HEK293 (cell line): Measurements from ENCODE around the gene MMD.
A peak's percentile ranks its signal among the peaks of the same experiment; 100 is the strongest.

Source experiments
- CTCF ChIA-PET: fragments of 350-600 bp; formaldehyde crosslinking; extraction: SDS; loops from one replicate; lab custom pipeline; 2021; ENCODE audit warnings: antibody characterized with exemption; lab: Yijun Ruan, JAX
- POLR2A ChIA-PET: fragments of 300-600 bp; formaldehyde crosslinking; extraction: SDS; loops from one replicate; lab custom pipeline; 2020; ENCODE audit warnings: antibody characterized with exemption, inconsistent platforms; lab: Yijun Ruan, JAX
- H3K27ac ChIP-seq: fragments of 200-500 bp; sonication (Bioruptor generic); 2 replicates; pipeline ENCODE4 v1.5.1; 2014; ENCODE audit warnings: low read depth, low read length, control low read depth, inconsistent platforms; ENCODE audit errors: extremely low read depth
- H3K36me3 ChIP-seq, 2 experiments: fragments of 200-500 bp in 1 of 2; sonication (Bioruptor generic) in 1 of 2; 1 replicate in 1 of 2; 2 replicates in 1 of 2; pipeline ENCODE4 v1.5.1; 2014 to 2017; ENCODE audit warnings: inconsistent platforms in 2 of 2, low read length in 2 of 2; ENCODE audit not compliant: control insufficient read depth in 2 of 2, insufficient read depth in 1 of 2
- H3K4me1 ChIP-seq: fragments of 200-500 bp; sonication (Bioruptor generic); 2 replicates; pipeline ENCODE4 v1.5.1; 2014; ENCODE audit warnings: mild to moderate bottlenecking, low read length, inconsistent platforms; ENCODE audit not compliant: control insufficient read depth, insufficient read depth
- H3K4me3 ChIP-seq: 2 replicates; pipeline ENCODE4 v1.5.1; 2011; ENCODE audit warnings: low read depth, mild to moderate bottlenecking, control low read depth, low read length, moderate library complexity
- H3K9me3 ChIP-seq: fragments of 200-500 bp; sonication (Bioruptor generic); 2 replicates; pipeline ENCODE4 v1.5.1; 2014; ENCODE audit warnings: low read depth, low read length, inconsistent platforms; ENCODE audit not compliant: control insufficient read depth, insufficient read depth
- FEZF1 ChIP-seq: fragments of 450-650 bp; formaldehyde crosslinking; IDR thresholded peaks from 2 replicates; pipeline ENCODE4 v1.5.1; 2016; ENCODE audit warnings: missing biosample characterization, missing genetic modification characterization
- GFI1B ChIP-seq: fragments of 450-650 bp; formaldehyde crosslinking; IDR thresholded peaks from 2 replicates; pipeline ENCODE4 v1.5.1; 2016; ENCODE audit warnings: missing biosample characterization, missing genetic modification characterization
- OSR2 ChIP-seq: fragments of 450-650 bp; formaldehyde crosslinking; IDR thresholded peaks from 2 replicates; pipeline ENCODE4 v1.5.1; 2016; ENCODE audit warnings: missing biosample characterization, missing genetic modification characterization
- TCF7L2 ChIP-seq: IDR thresholded peaks from 2 replicates; pipeline ENCODE4 v1.6.1; 2011; ENCODE audit warnings: low read depth, mild to moderate bottlenecking, inconsistent platforms, low read length, moderate library complexity, borderline replicate concordance
- ZBTB7A ChIP-seq: fragments of 450-650 bp; formaldehyde crosslinking; IDR thresholded peaks from 2 replicates; pipeline ENCODE4 v1.5.1; 2016; ENCODE audit warnings: low read depth, missing biosample characterization, missing genetic modification characterization
- ZNF184 ChIP-seq: fragments of 450-650 bp; IDR thresholded peaks from 2 replicates; pipeline ENCODE4 v1.5.1; 2018; ENCODE audit warnings: missing biosample characterization, mild to moderate bottlenecking, missing genetic modification characterization
- ZNF2 ChIP-seq: fragments of 450-650 bp; formaldehyde crosslinking; IDR thresholded peaks from 2 replicates; pipeline ENCODE4 v1.5.1; 2016; ENCODE audit warnings: missing biosample characterization, missing genetic modification characterization
- ZNF777 ChIP-seq: fragments of 450-650 bp; formaldehyde crosslinking; IDR thresholded peaks from 2 replicates; pipeline ENCODE4 v1.5.1; 2017; ENCODE audit warnings: missing biosample characterization, missing genetic modification characterization, borderline replicate concordance
- ZSCAN16 ChIP-seq: fragments of 450-650 bp; formaldehyde crosslinking; IDR thresholded peaks from 2 replicates; pipeline ENCODE4 v1.5.1; 2016; ENCODE audit warnings: missing biosample characterization, missing genetic modification characterization
- TF ChIP-seq, protein P1 (sequence below): fragments of 450-650 bp; formaldehyde crosslinking; IDR thresholded peaks from 2 replicates; pipeline ENCODE4 v1.5.1; 2016; ENCODE audit warnings: missing biosample characterization, missing genetic modification characterization
- TF ChIP-seq, protein P2 (sequence below): fragments of 450-650 bp; IDR thresholded peaks from 2 replicates; pipeline ENCODE4 v1.5.1; 2018; ENCODE audit warnings: missing biosample characterization, mild to moderate bottlenecking, missing genetic modification characterization
- TF ChIP-seq, protein P3 (sequence below): fragments of 450-650 bp; formaldehyde crosslinking; IDR thresholded peaks from 2 replicates; pipeline ENCODE4 v1.5.1; 2016; ENCODE audit warnings: missing biosample characterization, missing genetic modification characterization
- TF ChIP-seq, protein P4 (sequence below): fragments of 450-650 bp; formaldehyde crosslinking; IDR thresholded peaks from 2 replicates; pipeline ENCODE4 v1.5.1; 2017; ENCODE audit warnings: missing biosample characterization, missing genetic modification characterization

The MMD gene

GRCh38 chr17:55451203-55451641, 29.6 kb upstream of the MMD start:
- H3K36me3 ChIP-seq: no peaks in the 10 kb centered on the region
- no peak overlapping the region for H3K27ac ChIP-seq
- H3K4me1 ChIP-seq: peaks cover 32% of the 10 kb centered on the region
- ChIA-PET POLR2A (no interaction called here), CTCF (no interaction called here)
- TF ChIP-seq ZNF777 (tag by site-specific recombination): no peak
- peak; percentile 18; the same call in 1 of the 2 replicates for TF ChIP-seq FEZF1 (tag by site-specific recombination)
- peak; percentile 65; the same call in 1 of the 2 replicates for TF ChIP-seq TCF7L2
- no peaks in the 10 kb centered on the region for H3K9me3 ChIP-seq
- no peak overlapping the region for H3K4me3 ChIP-seq

DNA sequence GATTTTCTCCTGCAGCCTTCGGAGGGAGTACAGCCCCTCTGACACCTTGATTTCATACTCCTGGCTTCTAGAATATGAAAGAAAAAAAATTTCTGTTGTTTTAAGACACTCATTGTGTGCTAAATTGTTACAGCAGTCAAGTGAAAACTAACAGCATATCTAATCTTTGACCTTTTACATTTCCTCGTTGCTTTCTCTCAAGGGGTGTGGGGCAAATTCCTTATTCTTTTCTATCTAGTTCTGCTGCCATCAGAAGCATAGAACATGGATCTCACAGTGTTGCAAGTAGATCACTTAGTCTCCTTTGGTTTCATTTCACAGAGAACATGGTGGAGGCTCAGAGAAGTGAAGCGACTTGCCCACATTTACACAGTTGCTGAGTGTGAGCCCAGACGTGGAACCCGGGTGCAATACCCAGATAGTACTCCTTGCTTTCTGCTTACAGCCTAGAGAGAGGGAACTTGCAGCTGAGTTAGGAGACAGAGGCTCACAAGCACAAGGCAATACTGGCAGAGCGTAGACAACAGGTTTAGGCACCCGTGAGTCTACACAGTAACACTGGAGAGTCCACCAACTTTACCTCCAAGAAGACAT, 28.7 kb upstream of the MMD start:
- Histone ChIP-seq H3K4me3 (no peak overlapping the region), H3K4me1 (peaks cover 31% of the 10 kb centered on the region), H3K36me3 (no peaks in the 10 kb centered on the region), H3K9me3 (no peaks in the 10 kb centered on the region), H3K27ac (no peak overlapping the region)
- ChIA-PET POLR2A (no interaction called here), CTCF (no interaction called here)
- TF ChIP-seq ZNF2 (tag by site-specific recombination): no peak
- TF ChIP-seq GFI1B: no peak
- TF ChIP-seq, protein P1, sequence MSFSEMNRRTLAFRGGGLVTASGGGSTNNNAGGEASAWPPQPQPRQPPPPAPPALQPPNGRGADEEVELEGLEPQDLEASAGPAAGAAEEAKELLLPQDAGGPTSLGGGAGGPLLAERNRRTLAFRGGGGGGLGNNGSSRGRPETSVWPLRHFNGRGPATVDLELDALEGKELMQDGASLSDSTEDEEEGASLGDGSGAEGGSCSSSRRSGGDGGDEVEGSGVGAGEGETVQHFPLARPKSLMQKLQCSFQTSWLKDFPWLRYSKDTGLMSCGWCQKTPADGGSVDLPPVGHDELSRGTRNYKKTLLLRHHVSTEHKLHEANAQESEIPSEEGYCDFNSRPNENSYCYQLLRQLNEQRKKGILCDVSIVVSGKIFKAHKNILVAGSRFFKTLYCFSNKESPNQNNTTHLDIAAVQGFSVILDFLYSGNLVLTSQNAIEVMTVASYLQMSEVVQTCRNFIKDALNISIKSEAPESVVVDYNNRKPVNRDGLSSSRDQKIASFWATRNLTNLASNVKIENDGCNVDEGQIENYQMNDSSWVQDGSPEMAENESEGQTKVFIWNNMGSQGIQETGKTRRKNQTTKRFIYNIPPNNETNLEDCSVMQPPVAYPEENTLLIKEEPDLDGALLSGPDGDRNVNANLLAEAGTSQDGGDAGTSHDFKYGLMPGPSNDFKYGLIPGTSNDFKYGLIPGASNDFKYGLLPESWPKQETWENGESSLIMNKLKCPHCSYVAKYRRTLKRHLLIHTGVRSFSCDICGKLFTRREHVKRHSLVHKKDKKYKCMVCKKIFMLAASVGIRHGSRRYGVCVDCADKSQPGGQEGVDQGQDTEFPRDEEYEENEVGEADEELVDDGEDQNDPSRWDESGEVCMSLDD (tag by site-specific recombination): no peak
- TF ChIP-seq, protein P2, sequence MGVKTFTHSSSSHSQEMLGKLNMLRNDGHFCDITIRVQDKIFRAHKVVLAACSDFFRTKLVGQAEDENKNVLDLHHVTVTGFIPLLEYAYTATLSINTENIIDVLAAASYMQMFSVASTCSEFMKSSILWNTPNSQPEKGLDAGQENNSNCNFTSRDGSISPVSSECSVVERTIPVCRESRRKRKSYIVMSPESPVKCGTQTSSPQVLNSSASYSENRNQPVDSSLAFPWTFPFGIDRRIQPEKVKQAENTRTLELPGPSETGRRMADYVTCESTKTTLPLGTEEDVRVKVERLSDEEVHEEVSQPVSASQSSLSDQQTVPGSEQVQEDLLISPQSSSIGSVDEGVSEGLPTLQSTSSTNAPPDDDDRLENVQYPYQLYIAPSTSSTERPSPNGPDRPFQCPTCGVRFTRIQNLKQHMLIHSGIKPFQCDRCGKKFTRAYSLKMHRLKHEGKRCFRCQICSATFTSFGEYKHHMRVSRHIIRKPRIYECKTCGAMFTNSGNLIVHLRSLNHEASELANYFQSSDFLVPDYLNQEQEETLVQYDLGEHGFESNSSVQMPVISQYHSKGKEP (tag by site-specific recombination): no peak
- TF ChIP-seq, protein P3, sequence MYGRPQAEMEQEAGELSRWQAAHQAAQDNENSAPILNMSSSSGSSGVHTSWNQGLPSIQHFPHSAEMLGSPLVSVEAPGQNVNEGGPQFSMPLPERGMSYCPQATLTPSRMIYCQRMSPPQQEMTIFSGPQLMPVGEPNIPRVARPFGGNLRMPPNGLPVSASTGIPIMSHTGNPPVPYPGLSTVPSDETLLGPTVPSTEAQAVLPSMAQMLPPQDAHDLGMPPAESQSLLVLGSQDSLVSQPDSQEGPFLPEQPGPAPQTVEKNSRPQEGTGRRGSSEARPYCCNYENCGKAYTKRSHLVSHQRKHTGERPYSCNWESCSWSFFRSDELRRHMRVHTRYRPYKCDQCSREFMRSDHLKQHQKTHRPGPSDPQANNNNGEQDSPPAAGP: no peak
- no peak for TF ChIP-seq ZNF184 (tag by site-specific recombination)
- TF ChIP-seq, protein P4, sequence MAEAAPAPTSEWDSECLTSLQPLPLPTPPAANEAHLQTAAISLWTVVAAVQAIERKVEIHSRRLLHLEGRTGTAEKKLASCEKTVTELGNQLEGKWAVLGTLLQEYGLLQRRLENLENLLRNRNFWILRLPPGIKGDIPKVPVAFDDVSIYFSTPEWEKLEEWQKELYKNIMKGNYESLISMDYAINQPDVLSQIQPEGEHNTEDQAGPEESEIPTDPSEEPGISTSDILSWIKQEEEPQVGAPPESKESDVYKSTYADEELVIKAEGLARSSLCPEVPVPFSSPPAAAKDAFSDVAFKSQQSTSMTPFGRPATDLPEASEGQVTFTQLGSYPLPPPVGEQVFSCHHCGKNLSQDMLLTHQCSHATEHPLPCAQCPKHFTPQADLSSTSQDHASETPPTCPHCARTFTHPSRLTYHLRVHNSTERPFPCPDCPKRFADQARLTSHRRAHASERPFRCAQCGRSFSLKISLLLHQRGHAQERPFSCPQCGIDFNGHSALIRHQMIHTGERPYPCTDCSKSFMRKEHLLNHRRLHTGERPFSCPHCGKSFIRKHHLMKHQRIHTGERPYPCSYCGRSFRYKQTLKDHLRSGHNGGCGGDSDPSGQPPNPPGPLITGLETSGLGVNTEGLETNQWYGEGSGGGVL (tag by site-specific recombination): no peak

DNA sequence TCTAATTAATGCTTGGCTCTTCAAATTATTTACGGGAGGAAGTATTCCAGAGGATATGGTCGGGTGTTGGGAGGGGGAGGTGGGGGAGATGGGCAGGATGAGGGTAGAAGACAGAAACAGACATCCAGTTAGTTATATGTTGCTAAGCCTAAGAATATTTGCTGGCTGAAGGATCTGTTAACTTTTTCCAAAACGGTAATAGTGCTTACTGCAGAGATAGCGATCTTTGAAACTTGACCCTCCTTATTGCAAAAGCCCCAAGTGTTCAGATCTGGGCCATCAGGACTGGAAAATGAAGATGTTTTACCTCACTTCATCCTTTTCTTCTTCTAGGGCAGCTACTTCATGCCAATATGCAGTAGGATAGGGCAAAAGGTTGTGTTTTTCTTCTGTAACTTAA, 27.0 kb upstream of the MMD start:
- ChIA-PET CTCF (interaction anchor here (0.6 to 0.7 kb wide), 3 partner anchors 16 to 227 kb away, joined by 3 read pairs; no protein-coding TSS in a partner anchor), POLR2A (no interaction called here)
- no peaks in the 10 kb centered on the region for H3K9me3 ChIP-seq
- H3K36me3 ChIP-seq: no peaks in the 10 kb centered on the region
- no peak overlapping the region; the same call in 1 of the 2 replicates for H3K27ac ChIP-seq
- no peak overlapping the region for H3K4me3 ChIP-seq
- peaks cover 24% of the 10 kb centered on the region for H3K4me1 ChIP-seq
- peak; percentile 98 for TF ChIP-seq ZSCAN16 (tag by site-specific recombination)
- TF ChIP-seq OSR2 (tag by site-specific recombination): peak; percentile 52; the same call in 1 of the 2 replicates
- TF ChIP-seq ZBTB7A: no peak
